Kidney glomerular epithelial cell (primary cell): ENCODE results near the gene SELENOP.
"Not testable (repeated sequence)": the region's sequence is repeated elsewhere in the genome, so short reads cannot be mapped to it uniquely, and the experiment has no call there.

Source experiments
- DNase-seq: peaks from one replicate; lab custom pipeline; 2025; lab: John Stamatoyannopoulos, UW

The SELENOP gene

GRCh38 chr5:42811591-42812446, at the start of gene SELENOP:
Gene SELENOP, minus strand, starts transcription at chr5:42811892. Its CDS starts 3,539 bp downstream, at chr5:42808353.
- peak; percentile 69 for DNase-seq

GRCh38 chr5:42858687-42859086, 47.0 kb upstream of the SELENOP start:
- no peak for DNase-seq

GRCh38 chr5:42858031-42858643, 46.4 kb upstream of the SELENOP start:
- no peak for DNase-seq

- DNase-seq: no peak
Measured at GRCh38 chr5:42855811-42856210, 44.1 kb upstream of the SELENOP start.

GRCh38 chr5:42855386-42855785, 43.7 kb upstream of the SELENOP start:
- no peak for DNase-seq

GRCh38 chr5:42854795-42855194, 43.1 kb upstream of the SELENOP start:
- no peak for DNase-seq

GRCh38 chr5:42852826-42853225, 41.1 kb upstream of the SELENOP start:
- no peak for DNase-seq

GRCh38 chr5:42851481-42851880, 39.8 kb upstream of the SELENOP start:
- no peak for DNase-seq

GRCh38 chr5:42848545-42848944, 36.9 kb upstream of the SELENOP start:
- DNase-seq: no peak

- DNase-seq: not testable (repeated sequence)
Measured at GRCh38 chr5:42844408-42844807, 32.7 kb upstream of the SELENOP start.

- DNase-seq: no peak
Measured at GRCh38 chr5:42843675-42844292, 32.1 kb upstream of the SELENOP start.

- no peak for DNase-seq
Measured at GRCh38 chr5:42842921-42843641, 31.4 kb upstream of the SELENOP start.

GRCh38 chr5:42840842-42841567, 29.3 kb upstream of the SELENOP start:
- DNase-seq: no peak

- DNase-seq: no peak
Measured at GRCh38 chr5:42840269-42840668, 28.6 kb upstream of the SELENOP start.

- no peak for DNase-seq
Measured at GRCh38 chr5:42839196-42839595, 27.5 kb upstream of the SELENOP start.

GRCh38 chr5:42837601-42838000, 25.9 kb upstream of the SELENOP start:
- no peak for DNase-seq

- DNase-seq: no peak
Measured at GRCh38 chr5:42836070-42836769, 24.5 kb upstream of the SELENOP start.

GRCh38 chr5:42832060-42832459, 20.4 kb upstream of the SELENOP start:
- DNase-seq: no peak

- no peak for DNase-seq
Measured at GRCh38 chr5:42830924-42831323, 19.2 kb upstream of the SELENOP start.

GRCh38 chr5:42828671-42829070, 17.0 kb upstream of the SELENOP start:
- no peak for DNase-seq
